ENCODE measurements around the gene SLC39A7.

GRCh38 chr6:33168284-33168601 lies 32.4 kb upstream of the SLC39A7 start:
- TF ChIP-seq CTCF (IDR thresholded peaks at IDR 0.05) (no peak), POLR2A (IDR thresholded peaks at IDR 0.05) (no peak), POLR2AphosphoS5 (IDR thresholded peaks at IDR 0.05) (no peak), EP300 (IDR thresholded peaks at IDR 0.05) (no peak)

All from gastroesophageal sphincter (tissue), 3 donors.